ENCODE data around the gene KIF26B.

The KIF26B gene

GRCh38 chr1:245605480-245606156 is 450.8 kb downstream of the KIF26B start:
- peak in 1 of 2 donors; percentile 4 for DNase-seq

- DNase-seq: no peak
These were observed 451.5 kb downstream of the KIF26B start for GRCh38 chr1:245606157-245606725.

GRCh38 chr1:245608271-245608670 is 453.5 kb downstream of the KIF26B start:
- DNase-seq: no peak

- DNase-seq: no peak
These were observed 454.8 kb downstream of the KIF26B start for GRCh38 chr1:245609354-245610150.

GRCh38 chr1:245611251-245611650 is 456.5 kb downstream of the KIF26B start:
- DNase-seq: no peak

- DNase-seq: no peak
These were observed 459.7 kb downstream of the KIF26B start for GRCh38 chr1:245614476-245614875.

- DNase-seq: no peak
These were observed 460.2 kb downstream of the KIF26B start for GRCh38 chr1:245615001-245615400.

GRCh38 chr1:245621589-245621988 is 466.8 kb downstream of the KIF26B start:
- DNase-seq: no peak

- DNase-seq: no peak
These were observed 467.7 kb downstream of the KIF26B start for GRCh38 chr1:245622332-245623014.

- DNase-seq: no peak
These were observed 486.6 kb downstream of the KIF26B start for GRCh38 chr1:245641384-245641783.

GRCh38 chr1:245645406-245645805 is 490.6 kb downstream of the KIF26B start:
- DNase-seq: no peak

GRCh38 chr1:245645894-245646293 is 491.1 kb downstream of the KIF26B start:
- DNase-seq: no peak

- DNase-seq: no peak
These were observed 494.2 kb downstream of the KIF26B start for GRCh38 chr1:245648749-245649522.

- no peak for DNase-seq
These were observed 494.9 kb downstream of the KIF26B start for GRCh38 chr1:245649666-245650065.

- no peak for DNase-seq
These were observed 495.7 kb downstream of the KIF26B start for GRCh38 chr1:245650441-245650960.

GRCh38 chr1:245651093-245651492 is 496.3 kb downstream of the KIF26B start:
- no peak for DNase-seq

- DNase-seq: no peak
These were observed 497.3 kb downstream of the KIF26B start for GRCh38 chr1:245652116-245652515.

- peak in 1 of 2 donors; percentile 32 for DNase-seq
These were observed 498.1 kb downstream of the KIF26B start for GRCh38 chr1:245652660-245653427.

GRCh38 chr1:245654460-245655050 is 499.8 kb downstream of the KIF26B start:
- DNase-seq: no peak

GRCh38 chr1:245656189-245656717 is 501.5 kb downstream of the KIF26B start:
- no peak for DNase-seq

- no peak for DNase-seq
These were observed 502.6 kb downstream of the KIF26B start for GRCh38 chr1:245657371-245657770.

Measured in inflammatory macrophage (primary cell).